PC-3 (cell line): ENCODE data around the gene FGF12. TPM values are rescaled to one million over a fixed set of nuclear protein-coding genes. Genes with fewer than 3 reads are reported as not detected.

Source experiments
- ATAC-seq: fragments of 200-7000 bp; cut with Tn5 transposase; 2 replicates; pipeline ENCODE4 v1.9.1; 2020; ENCODE audit warnings: mild to moderate bottlenecking, moderate library complexity
- BruUV-seq: library from RNA; stranded (reverse); fragments of 400-500 nt; replicated peaks from 2 replicates; lab custom pipeline; 2021; lab: Mats Ljungman, UMichigan
- CTCF ChIA-PET: fragments of 300-600 bp; sonication (Branson Sonifier 250); formaldehyde crosslinking; loops from one replicate; lab custom pipeline; 2022; ENCODE audit warnings: antibody characterized with exemption; lab: Charles Lee
- POLR2A ChIA-PET: fragments of 300-600 bp; sonication (Branson Sonifier 250); formaldehyde crosslinking; loops from one replicate; lab custom pipeline; 2022; ENCODE audit warnings: antibody characterized with exemption; ENCODE audit not compliant: unreplicated experiment; lab: Charles Lee
- DNase-seq: peaks from one replicate; pipeline ENCODE4 v3.0.0-alpha.2; 2015
- H2AFZ ChIP-seq: fragments of 300-600 bp; sonication (generic); 2 replicates; pipeline ENCODE4 v1.6.0; 2016; ENCODE audit warnings: antibody characterized with exemption, low read length
- H3F3A ChIP-seq: fragments of 300-600 bp; sonication (generic); one replicate; pipeline ENCODE4 v1.6.0; 2017; ENCODE audit warnings: antibody characterized with exemption, low read length, control low read depth, mild to moderate bottlenecking; ENCODE audit not compliant: unreplicated experiment
- H3K27ac ChIP-seq: fragments of 300-600 bp; sonication (generic); 2 replicates; pipeline ENCODE4 v1.5.1; 2016; ENCODE audit warnings: mild to moderate bottlenecking, low read length
- H3K27me3 ChIP-seq: fragments of 300-600 bp; sonication (generic); 2 replicates; pipeline ENCODE4 v1.6.1; 2016; ENCODE audit warnings: low read length, mixed read lengths
- H3K36me3 ChIP-seq: fragments of 300-600 bp; sonication (generic); 2 replicates; pipeline ENCODE4 v1.6.1; 2016; ENCODE audit warnings: low read depth, mixed run types, low read length, mixed read lengths
- H3K4me1 ChIP-seq: fragments of 300-600 bp; sonication (generic); 2 replicates; pipeline ENCODE4 v1.5.1; 2016; ENCODE audit warnings: low read length; ENCODE audit not compliant: insufficient read depth
- H3K4me2 ChIP-seq: fragments of 300-600 bp; sonication (generic); 2 replicates; pipeline ENCODE4 v1.6.0; 2016; ENCODE audit warnings: low read length
- H3K4me3 ChIP-seq: fragments of 300-600 bp; sonication (generic); 2 replicates; pipeline ENCODE4 v1.5.1; 2016; ENCODE audit warnings: mild to moderate bottlenecking, low read length, mixed read lengths
- H3K79me2 ChIP-seq: fragments of 300-600 bp; sonication (generic); 2 replicates; pipeline ENCODE4 v1.6.1; 2017; ENCODE audit warnings: low read length, mixed read lengths
- H3K9ac ChIP-seq: fragments of 300-600 bp; sonication (generic); 2 replicates; pipeline ENCODE4 v1.6.0; 2016; ENCODE audit warnings: mild to moderate bottlenecking, low read length
- H3K9me2 ChIP-seq: fragments of 300-600 bp; sonication (generic); replicated peaks from 2 replicates; pipeline ENCODE4 v1.6.1; 2016; ENCODE audit warnings: mixed run types, low read length, mixed read lengths
- H3K9me3 ChIP-seq: fragments of 300-600 bp; sonication (generic); 2 replicates; pipeline ENCODE4 v1.6.1; 2016; ENCODE audit warnings: low read length, mixed read lengths
- H4K20me1 ChIP-seq: fragments of 300-600 bp; sonication (generic); 2 replicates; pipeline ENCODE4 v1.6.1; 2016; ENCODE audit warnings: low read length, mixed read lengths
- EZH2 ChIP-seq: fragments of 300-600 bp; sonication (generic); IDR thresholded peaks from one replicate; pipeline ENCODE4 v1.6.1; 2017; ENCODE audit warnings: antibody characterized with exemption, mild to moderate bottlenecking, low read length; ENCODE audit not compliant: unreplicated experiment
- EZH2phosphoT487 ChIP-seq: fragments of 300-600 bp; sonication (generic); IDR thresholded peaks from 2 replicates; pipeline ENCODE4 v1.6.1; 2018; ENCODE audit warnings: mild to moderate bottlenecking, antibody characterized with exemption, low read length, borderline replicate concordance
- intact Hi-C: fragments of 100-400 bp; cut with micrococcal nuclease; formaldehyde crosslinking; loops from 2 replicates; pipeline ENCODE4 v1.9.0; 2023
- total RNA-seq: library from RNA; depleted of rRNA; stranded (reverse); fragments of >200 nt; gene quantifications from 2 replicates; pipeline ENCODE4 v1.2.3, GENCODE V29; 2014
- TF ChIP-seq, protein P1 (sequence below): fragments of 300-600 bp; sonication (generic); conservative IDR thresholded peaks from 2 replicates; pipeline ENCODE4 v1.5.1; 2017; ENCODE audit warnings: antibody characterized with exemption, low read depth, mild to moderate bottlenecking, low read length

Gene FGF12
- total RNA-seq, 1 experiment from 2014 or later, result not detected

DNA sequence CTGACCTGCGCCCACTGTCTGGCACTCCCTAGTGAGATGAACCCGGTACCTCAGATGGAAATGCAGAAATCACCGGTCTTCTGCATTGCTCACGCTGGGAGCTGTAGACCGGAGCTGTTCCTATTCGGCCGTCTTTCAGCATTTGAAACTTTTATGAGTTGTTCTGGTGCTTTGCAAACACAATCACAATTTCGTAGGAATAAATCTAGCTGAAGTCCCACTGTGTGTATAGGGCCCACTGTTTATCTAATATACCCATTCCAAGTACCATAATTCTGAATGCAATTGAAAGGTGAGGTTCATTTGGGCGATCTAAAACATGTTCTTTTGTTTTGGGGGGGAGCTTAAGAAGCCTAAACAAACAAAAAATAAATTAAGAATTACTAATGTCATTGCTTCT, 572.1 kb downstream of the FGF12 start:
- Histone ChIP-seq H3K9me2 (no peaks in the 10 kb centered on the region), H3F3A (no peaks in the 10 kb centered on the region), H3K36me3 (no peaks in the 10 kb centered on the region), H3K27me3 (peaks cover 22% of the 10 kb centered on the region; the same call in 1 of the 2 replicates), H4K20me1 (no peaks in the 10 kb centered on the region), H3K9ac (no peak overlapping the region), H3K79me2 (no peaks in the 10 kb centered on the region), H3K4me1 (no peaks in the 10 kb centered on the region), H2AFZ (no peak overlapping the region), H3K4me2 (0 out of 2 replicates have a peak overlapping the region, but pooled peaks have one; percentile 18), H3K4me3 (peak overlapping the region; percentile 35; the same call in 1 of the 2 replicates), H3K9me3 (no peaks in the 10 kb centered on the region), H3K27ac (no peak overlapping the region)
- POLR2A ChIA-PET, result no interaction called here
- TF ChIP-seq, protein P1, sequence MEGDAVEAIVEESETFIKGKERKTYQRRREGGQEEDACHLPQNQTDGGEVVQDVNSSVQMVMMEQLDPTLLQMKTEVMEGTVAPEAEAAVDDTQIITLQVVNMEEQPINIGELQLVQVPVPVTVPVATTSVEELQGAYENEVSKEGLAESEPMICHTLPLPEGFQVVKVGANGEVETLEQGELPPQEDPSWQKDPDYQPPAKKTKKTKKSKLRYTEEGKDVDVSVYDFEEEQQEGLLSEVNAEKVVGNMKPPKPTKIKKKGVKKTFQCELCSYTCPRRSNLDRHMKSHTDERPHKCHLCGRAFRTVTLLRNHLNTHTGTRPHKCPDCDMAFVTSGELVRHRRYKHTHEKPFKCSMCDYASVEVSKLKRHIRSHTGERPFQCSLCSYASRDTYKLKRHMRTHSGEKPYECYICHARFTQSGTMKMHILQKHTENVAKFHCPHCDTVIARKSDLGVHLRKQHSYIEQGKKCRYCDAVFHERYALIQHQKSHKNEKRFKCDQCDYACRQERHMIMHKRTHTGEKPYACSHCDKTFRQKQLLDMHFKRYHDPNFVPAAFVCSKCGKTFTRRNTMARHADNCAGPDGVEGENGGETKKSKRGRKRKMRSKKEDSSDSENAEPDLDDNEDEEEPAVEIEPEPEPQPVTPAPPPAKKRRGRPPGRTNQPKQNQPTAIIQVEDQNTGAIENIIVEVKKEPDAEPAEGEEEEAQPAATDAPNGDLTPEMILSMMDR, result no peak
- TF ChIP-seq EZH2phosphoT487, result no peak
- no peak for TF ChIP-seq EZH2
- BruUV-seq, result no TSS peak
- DNase-seq, result no peak
- CTCF ChIA-PET, result no interaction called here
- ATAC-seq, result no peak
- intact Hi-C loops, result no loop called here

DNA sequence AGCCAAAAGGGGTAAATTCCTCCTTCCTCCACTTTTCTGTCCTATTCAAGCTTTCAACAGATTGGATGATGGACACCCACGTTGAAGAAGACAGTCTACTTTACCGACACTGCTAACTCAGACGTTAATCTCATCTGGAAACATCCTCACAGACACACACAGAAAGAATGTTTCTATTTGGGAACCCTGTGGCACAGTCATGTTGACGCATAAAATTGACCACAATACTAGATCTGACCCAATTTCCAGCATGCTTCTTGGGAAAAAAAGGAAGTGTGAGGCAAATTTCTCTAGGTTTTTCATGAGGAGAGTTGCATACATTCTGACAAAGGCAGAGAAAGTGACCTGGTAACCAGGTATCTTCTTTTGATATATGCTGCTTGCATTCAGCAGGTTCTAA, 594.1 kb downstream of the FGF12 start:
- Histone ChIP-seq H3K4me2 (no peak overlapping the region), H4K20me1 (no peaks in the 10 kb centered on the region), H3K27me3 (no peaks in the 10 kb centered on the region), H3K79me2 (no peaks in the 10 kb centered on the region), H3K36me3 (no peaks in the 10 kb centered on the region), H3K4me3 (no peak overlapping the region), H3K9me3 (no peaks in the 10 kb centered on the region), H3K9ac (no peak overlapping the region), H3K9me2 (no peaks in the 10 kb centered on the region), H3K4me1 (no peaks in the 10 kb centered on the region), H3K27ac (no peak overlapping the region), H2AFZ (no peak overlapping the region), H3F3A (no peaks in the 10 kb centered on the region)
- no TSS peak for BruUV-seq
- DNase-seq, result no peak
- intact Hi-C loops, result no loop called here
- TF ChIP-seq EZH2phosphoT487 (no peak), EZH2 (no peak)
- TF ChIP-seq, protein P1, result no peak
- ChIA-PET CTCF (no interaction called here), POLR2A (no interaction called here)
- no peak for ATAC-seq

DNA sequence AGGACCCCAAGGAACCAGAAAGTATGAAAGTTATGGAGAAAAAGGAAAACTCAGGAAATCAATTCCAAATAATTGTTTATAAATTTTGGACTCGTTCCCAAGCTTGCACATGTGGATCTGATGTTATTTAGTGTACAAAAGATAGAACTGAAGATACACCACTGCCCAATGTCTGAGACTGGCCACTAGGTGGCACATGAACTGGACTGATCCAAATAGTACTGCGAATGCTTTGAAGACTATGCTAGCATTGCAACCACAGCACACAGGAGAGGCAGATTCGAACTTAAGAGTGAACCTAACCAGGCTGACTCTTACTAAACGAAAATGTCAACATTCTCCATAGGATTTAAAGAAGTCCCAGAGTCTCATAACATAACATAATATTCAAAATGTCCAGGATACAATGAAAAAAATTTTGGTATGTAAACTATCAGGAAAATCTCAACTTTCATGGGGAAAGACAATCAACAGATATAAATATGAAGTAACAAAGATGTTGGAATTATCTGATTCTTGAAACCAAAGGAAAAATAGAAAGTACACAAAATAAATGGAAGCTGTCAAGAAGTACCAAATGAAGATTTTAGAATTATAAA, 596.7 kb downstream of the FGF12 start:
- Histone ChIP-seq H3K27me3 (no peaks in the 10 kb centered on the region), H3K9me3 (no peaks in the 10 kb centered on the region), H3K4me3 (no peak overlapping the region), H3F3A (no peaks in the 10 kb centered on the region), H4K20me1 (no peaks in the 10 kb centered on the region), H3K27ac (no peak overlapping the region), H3K4me1 (no peaks in the 10 kb centered on the region), H3K9ac (no peak overlapping the region), H3K36me3 (no peaks in the 10 kb centered on the region), H2AFZ (no peak overlapping the region), H3K79me2 (no peaks in the 10 kb centered on the region), H3K4me2 (no peak overlapping the region), H3K9me2 (no peaks in the 10 kb centered on the region)
- ChIA-PET POLR2A (no interaction called here), CTCF (no interaction called here)
- DNase-seq (peak; percentile 66), ATAC-seq (peak; percentile 81)
- intact Hi-C loops, result loop anchor here (1.0 kb wide), 1 partner anchor 314 kb away; no protein-coding TSS in a partner anchor
- no TSS peak for BruUV-seq
- TF ChIP-seq EZH2 (no peak), EZH2phosphoT487 (no peak)
- TF ChIP-seq, protein P1, result peak; percentile 86
